HCT116 (cell line): ENCODE measurements around the gene ADAMTS15. TPM values are rescaled to one million over a fixed set of nuclear protein-coding genes. Genes with fewer than 3 reads are reported as not detected.

Experiments used
- ATAC-seq: fragments of 200-7000 bp; cut with Tn5 transposase; 2 replicates; pipeline ENCODE4 v1.9.1; 2020; ENCODE audit warnings: mild to moderate bottlenecking, moderate library complexity
- BruUV-seq: library from RNA; stranded (reverse); fragments of 400-500 nt; replicated peaks from 2 replicates; lab custom pipeline; 2021; lab: Mats Ljungman, UMichigan
- CTCF ChIA-PET: fragments of 300-600 bp; sonication (Branson Sonifier 250); formaldehyde crosslinking; loops from one replicate; lab custom pipeline; 2021; ENCODE audit warnings: antibody characterized with exemption; lab: Charles Lee
- POLR2A ChIA-PET: fragments of 300-600, 350-600 bp; sonication (Branson Sonifier 250); formaldehyde crosslinking; loops from one replicate; lab custom pipeline; 2021; ENCODE audit warnings: antibody characterized with exemption; lab: Charles Lee
- RAD21 ChIA-PET, 2 experiments: fragments of 300-600 bp; sonication (Branson Sonifier 250); formaldehyde crosslinking; loops; one replicate each; lab custom pipeline; 2023; ENCODE audit warnings: low total read pairs in 2 of 2; ENCODE audit not compliant: uncharacterized antibody in 2 of 2, unreplicated experiment in 2 of 2, low non-redundant PET in 1 of 2; lab: Charles Lee
- DNase-seq: peaks from one replicate; pipeline ENCODE4 v3.0.0-alpha.2; 2010; ENCODE audit warnings: low read depth, low spot score
- H2AFZ ChIP-seq: fragments of 200-600 bp; shearing (Covaris generic), sonication (generic); 2 replicates; pipeline ENCODE4 v1.6.1; 2017; ENCODE audit warnings: low read depth, mixed run types, mixed read lengths, antibody characterized with exemption, low read length; ENCODE audit not compliant: poor library complexity, severe bottlenecking
- H3K27ac ChIP-seq: 2 replicates; pipeline ENCODE4 v1.5.1; 2012; ENCODE audit warnings: low read depth, low read length
- H3K27me3 ChIP-seq: fragments of 200-600 bp; sonication (generic); 2 replicates; pipeline ENCODE4 v1.6.1; 2016; ENCODE audit warnings: mixed run types, low read length, mixed read lengths; ENCODE audit not compliant: insufficient read depth
- H3K36me3 ChIP-seq, 2 experiments: fragments of 200-500 bp in 1 of 2; fragments of 200-600 bp in 1 of 2; sonication (Bioruptor generic) in 1 of 2; sonication (generic) in 1 of 2; 2 replicates each; pipeline versions ENCODE4 v1.5.1 to v1.6.1; 2014 to 2016; ENCODE audit warnings: low read length in 2 of 2, inconsistent platforms in 1 of 2, mixed read lengths in 1 of 2, mixed run types in 1 of 2; ENCODE audit not compliant: insufficient read depth in 2 of 2, control insufficient read depth in 1 of 2
- H3K4me1 ChIP-seq, 2 experiments: fragments of 200-600 bp in 1 of 2; sonication (generic) in 1 of 2; 2 replicates each; pipeline versions ENCODE4 v1.5.1 to v1.6.1; 2012 to 2017; ENCODE audit warnings: low read length in 2 of 2, inconsistent platforms in 1 of 2, mild to moderate bottlenecking in 1 of 2, mixed read lengths in 1 of 2, mixed run types in 1 of 2, moderate library complexity in 1 of 2; ENCODE audit not compliant: insufficient read depth in 2 of 2, control insufficient read depth in 1 of 2
- H3K4me2 ChIP-seq: fragments of 200-600 bp; sonication (generic); 2 replicates; pipeline ENCODE4 v1.6.1; 2017; ENCODE audit warnings: mixed run types, low read length, mixed read lengths
- H3K4me3 ChIP-seq, 2 experiments: fragments of 200-600 bp in 1 of 2; sonication (generic) in 1 of 2; replicated peaks in 1 of 2; 2 replicates each; pipeline ENCODE4 v1.5.1; 2011 to 2016; ENCODE audit warnings: low read length in 2 of 2, control low read depth in 1 of 2, low read depth in 1 of 2, mild to moderate bottlenecking in 1 of 2, mixed read lengths in 1 of 2, mixed run types in 1 of 2
- H3K79me2 ChIP-seq: fragments of 200-600 bp; sonication (generic); 2 replicates; pipeline ENCODE4 v1.6.1; 2017; ENCODE audit warnings: mild to moderate bottlenecking, mixed run types, low read length, moderate library complexity, mixed read lengths; ENCODE audit not compliant: insufficient read depth
- H3K9ac ChIP-seq: fragments of 200-600 bp; sonication (generic); 2 replicates; pipeline ENCODE4 v1.6.1; 2016; ENCODE audit warnings: low read length, mixed read lengths
- H3K9me2 ChIP-seq: fragments of 200-600 bp; sonication (generic), shearing (Covaris generic); 2 replicates; pipeline ENCODE4 v1.6.1; 2017; ENCODE audit warnings: mixed run types, mild to moderate bottlenecking, moderate library complexity; ENCODE audit not compliant: insufficient read depth
- H3K9me3 ChIP-seq, 2 experiments: fragments of 200-500 bp in 1 of 2; fragments of 200-600 bp in 1 of 2; sonication (Bioruptor generic) in 1 of 2; sonication (generic) in 1 of 2; 2 replicates each; pipeline ENCODE4 v1.6.1; 2014 to 2017; ENCODE audit warnings: low read length in 2 of 2, mixed read lengths in 2 of 2, inconsistent platforms in 1 of 2, low read depth in 1 of 2, mild to moderate bottlenecking in 1 of 2, mixed run types in 1 of 2, moderate library complexity in 1 of 2; ENCODE audit not compliant: control insufficient read depth in 1 of 2, insufficient read depth in 1 of 2
- H4K20me1 ChIP-seq: fragments of 200-600 bp; sonication (generic), shearing (Covaris generic); 2 replicates; pipeline ENCODE4 v1.6.1; 2017; ENCODE audit warnings: mixed run types, mild to moderate bottlenecking, moderate library complexity; ENCODE audit not compliant: insufficient read depth
- CBX3 ChIP-seq: IDR thresholded peaks from 2 replicates; pipeline ENCODE4 v1.6.1; 2012; ENCODE audit warnings: low read depth
- CEBPB ChIP-seq: IDR thresholded peaks from 2 replicates; pipeline ENCODE4 v1.6.1; 2012; ENCODE audit warnings: low read depth
- EGR1 ChIP-seq: IDR thresholded peaks from 2 replicates; pipeline ENCODE4 v1.6.1; 2012; ENCODE audit warnings: low read depth
- EZH2phosphoT487 ChIP-seq: fragments of 200-600 bp; IDR thresholded peaks from 2 replicates; pipeline ENCODE4 v1.6.1; 2018; ENCODE audit warnings: antibody characterized with exemption, borderline replicate concordance
- JUND ChIP-seq: IDR thresholded peaks from 2 replicates; pipeline ENCODE4 v1.6.1; 2012
- MAX ChIP-seq: IDR thresholded peaks from 2 replicates; pipeline ENCODE4 v1.6.1; 2012
- POLR2A ChIP-seq: IDR thresholded peaks from 2 replicates; pipeline ENCODE4 v1.7.0; 2011; ENCODE audit warnings: borderline replicate concordance; ENCODE audit not compliant: insufficient read depth, insufficient read length; ENCODE audit errors: extremely low read depth
- RAD21 ChIP-seq: IDR thresholded peaks from 2 replicates; pipeline ENCODE4 v1.6.1; 2012; ENCODE audit warnings: low read depth, mild to moderate bottlenecking
- SIN3A ChIP-seq: IDR thresholded peaks from 2 replicates; pipeline ENCODE4 v1.6.1; 2012; ENCODE audit warnings: low read depth
- SP1 ChIP-seq: IDR thresholded peaks from 2 replicates; pipeline ENCODE4 v1.6.1; 2012; ENCODE audit warnings: low read depth
- TCF7L2 ChIP-seq: IDR thresholded peaks from 2 replicates; pipeline ENCODE4 v1.7.0; 2011; ENCODE audit warnings: borderline replicate concordance, inconsistent platforms; ENCODE audit not compliant: insufficient read depth, insufficient read length; ENCODE audit errors: extremely low read depth
- YY1 ChIP-seq: IDR thresholded peaks from 2 replicates; pipeline ENCODE4 v1.6.1; 2011; ENCODE audit warnings: low read length, low read depth, moderate library complexity, mild to moderate bottlenecking; ENCODE audit not compliant: insufficient replicate concordance; ENCODE audit errors: extremely low read depth
- ZFX ChIP-seq: fragments of 450-650 bp; IDR thresholded peaks from 2 replicates; pipeline ENCODE4 v1.6.1; 2017
- ZNF274 ChIP-seq: fragments of 200-500 bp; sonication (Bioruptor generic); IDR thresholded peaks from 2 replicates; pipeline ENCODE4 v1.6.1; 2014; ENCODE audit warnings: mild to moderate bottlenecking, low read depth, low read length, inconsistent platforms
- intact Hi-C: fragments of 100-400 bp; cut with micrococcal nuclease; formaldehyde crosslinking; loops from 2 replicates; pipeline ENCODE4 v1.10.0; 2022
- total RNA-seq: library from RNA; stranded (reverse); gene quantifications from one replicate; pipeline ENCODE4 v1.2.1, GENCODE V29; 2021; ENCODE audit not compliant: unreplicated experiment
- TF ChIP-seq, protein P1 (sequence below): IDR thresholded peaks from 2 replicates; pipeline ENCODE4 v1.6.1; 2012
- TF ChIP-seq, protein P2 (sequence below): IDR thresholded peaks from 2 replicates; pipeline ENCODE4 v1.6.1; 2012; ENCODE audit warnings: low read depth

Gene ADAMTS15
- total RNA-seq, 1 experiment from 2014 or later = 0.44 TPM

DNA sequence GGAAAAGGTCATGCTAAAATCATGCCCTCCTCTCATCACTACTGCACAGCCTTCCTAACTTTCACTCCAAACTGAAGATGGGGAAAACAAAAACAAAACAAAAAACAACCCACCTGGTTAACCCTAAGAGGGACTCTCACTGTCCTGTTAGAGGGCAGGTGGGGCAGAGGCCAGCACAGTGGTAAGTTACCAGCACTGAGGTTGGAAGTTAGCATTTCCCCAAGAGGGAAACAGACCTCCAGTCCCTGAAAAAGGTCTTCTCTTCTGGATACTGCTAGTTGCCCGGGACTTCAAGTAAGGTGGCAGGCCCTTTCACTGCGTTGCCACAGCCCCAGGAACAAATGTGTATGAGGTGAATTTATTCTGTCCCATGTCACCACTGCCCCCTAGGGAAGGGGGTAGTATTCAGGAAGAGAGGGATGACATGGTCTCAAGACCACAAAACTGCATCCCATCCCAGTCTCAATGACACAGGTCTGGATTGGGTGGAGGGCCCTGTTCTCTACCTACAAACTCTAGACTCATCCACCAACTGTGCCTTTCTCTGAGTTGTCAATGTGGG, 19.2 kb upstream of the ADAMTS15 start:
- no peaks in the 10 kb centered on the region for H4K20me1 ChIP-seq
- DNase-seq (no peak), ATAC-seq (no peak)
- no TSS peak for BruUV-seq
- H3K9me3 ChIP-seq = no peaks in the 10 kb centered on the region
- ChIA-PET POLR2A (no interaction called here), CTCF (no interaction called here), RAD21 (no interaction called here)
- no peak overlapping the region for H3K9ac ChIP-seq
- intact Hi-C loops = no loop called here
- peaks cover 0 to under 1% of the 10 kb centered on the region in 2 experiments; a peak in 1 of 4 replicates for H3K4me1 ChIP-seq
- H3K9me2 ChIP-seq = no peaks in the 10 kb centered on the region
- no peaks in the 10 kb centered on the region for H3K79me2 ChIP-seq
- H2AFZ ChIP-seq = no peak overlapping the region
- no peak overlapping the region for H3K4me3 ChIP-seq
- H3K27ac ChIP-seq = no peak overlapping the region
- no peak overlapping the region for H3K4me2 ChIP-seq
- peaks cover 38% of the 10 kb centered on the region for H3K27me3 ChIP-seq
- TF ChIP-seq EZH2phosphoT487 = no peak
- peak; percentile 30 for TF ChIP-seq RAD21
- H3K36me3 ChIP-seq = no peaks in the 10 kb centered on the region

DNA sequence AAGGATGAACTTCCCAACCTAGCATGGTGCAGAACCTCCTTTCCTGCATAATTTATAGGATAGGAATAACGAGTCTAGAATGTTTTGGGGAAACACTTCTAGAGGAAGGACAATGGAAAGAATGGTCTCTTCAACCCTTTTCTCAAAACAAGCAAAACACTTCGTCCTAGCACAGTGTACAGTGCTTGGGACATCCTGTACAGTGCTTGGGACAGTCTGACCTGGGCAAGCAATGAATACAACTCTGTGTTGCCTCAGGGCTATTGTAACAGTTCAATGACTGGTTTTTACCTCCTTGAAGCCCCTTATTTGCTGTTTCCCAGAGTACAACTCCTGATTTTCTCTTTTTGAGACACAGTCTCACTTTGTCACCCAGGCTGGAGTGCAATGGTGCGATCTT, 18.5 kb upstream of the ADAMTS15 start:
- RAD21 ChIA-PET = no interaction called here
- Histone ChIP-seq H3K36me3 (no peaks in the 10 kb centered on the region), H3K9ac (no peak overlapping the region), H2AFZ (no peak overlapping the region), H3K4me3 (no peak overlapping the region), H3K79me2 (no peaks in the 10 kb centered on the region), H3K4me2 (no peak overlapping the region), H3K9me2 (no peaks in the 10 kb centered on the region), H4K20me1 (no peaks in the 10 kb centered on the region), H3K9me3 (no peaks in the 10 kb centered on the region), H3K27me3 (peaks cover 31% of the 10 kb centered on the region), H3K27ac (no peak overlapping the region), H3K4me1 (peaks cover 0 to 3% of the 10 kb centered on the region in 2 experiments; a peak in 1 of 4 replicates)
- DNase-seq (no peak), ATAC-seq (no peak)
- TF ChIP-seq POLR2A (no peak), CEBPB (no peak), EZH2phosphoT487 (no peak), EGR1 (no peak), SIN3A (no peak), CBX3 (no peak), ZFX (no peak), JUND (no peak), MAX (no peak), ZNF274 (no peak), TCF7L2 (no peak), SP1 (no peak), YY1 (no peak)
- TF ChIP-seq, protein P1, sequence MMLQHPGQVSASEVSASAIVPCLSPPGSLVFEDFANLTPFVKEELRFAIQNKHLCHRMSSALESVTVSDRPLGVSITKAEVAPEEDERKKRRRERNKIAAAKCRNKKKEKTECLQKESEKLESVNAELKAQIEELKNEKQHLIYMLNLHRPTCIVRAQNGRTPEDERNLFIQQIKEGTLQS = no peak
- TF ChIP-seq, protein P2, sequence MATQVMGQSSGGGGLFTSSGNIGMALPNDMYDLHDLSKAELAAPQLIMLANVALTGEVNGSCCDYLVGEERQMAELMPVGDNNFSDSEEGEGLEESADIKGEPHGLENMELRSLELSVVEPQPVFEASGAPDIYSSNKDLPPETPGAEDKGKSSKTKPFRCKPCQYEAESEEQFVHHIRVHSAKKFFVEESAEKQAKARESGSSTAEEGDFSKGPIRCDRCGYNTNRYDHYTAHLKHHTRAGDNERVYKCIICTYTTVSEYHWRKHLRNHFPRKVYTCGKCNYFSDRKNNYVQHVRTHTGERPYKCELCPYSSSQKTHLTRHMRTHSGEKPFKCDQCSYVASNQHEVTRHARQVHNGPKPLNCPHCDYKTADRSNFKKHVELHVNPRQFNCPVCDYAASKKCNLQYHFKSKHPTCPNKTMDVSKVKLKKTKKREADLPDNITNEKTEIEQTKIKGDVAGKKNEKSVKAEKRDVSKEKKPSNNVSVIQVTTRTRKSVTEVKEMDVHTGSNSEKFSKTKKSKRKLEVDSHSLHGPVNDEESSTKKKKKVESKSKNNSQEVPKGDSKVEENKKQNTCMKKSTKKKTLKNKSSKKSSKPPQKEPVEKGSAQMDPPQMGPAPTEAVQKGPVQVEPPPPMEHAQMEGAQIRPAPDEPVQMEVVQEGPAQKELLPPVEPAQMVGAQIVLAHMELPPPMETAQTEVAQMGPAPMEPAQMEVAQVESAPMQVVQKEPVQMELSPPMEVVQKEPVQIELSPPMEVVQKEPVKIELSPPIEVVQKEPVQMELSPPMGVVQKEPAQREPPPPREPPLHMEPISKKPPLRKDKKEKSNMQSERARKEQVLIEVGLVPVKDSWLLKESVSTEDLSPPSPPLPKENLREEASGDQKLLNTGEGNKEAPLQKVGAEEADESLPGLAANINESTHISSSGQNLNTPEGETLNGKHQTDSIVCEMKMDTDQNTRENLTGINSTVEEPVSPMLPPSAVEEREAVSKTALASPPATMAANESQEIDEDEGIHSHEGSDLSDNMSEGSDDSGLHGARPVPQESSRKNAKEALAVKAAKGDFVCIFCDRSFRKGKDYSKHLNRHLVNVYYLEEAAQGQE = no peak
- intact Hi-C loops = loop anchor here (5.0 to 10.0 kb wide), 3 partner anchors 235 to 1242 kb away; no protein-coding TSS in a partner anchor
- POLR2A ChIA-PET = no interaction called here
- CTCF ChIA-PET = interaction anchor here (5.8 kb wide), 1 partner anchor 431 kb away, joined by 150 read pairs; no protein-coding TSS in a partner anchor
- BruUV-seq = no TSS peak
